ENCODE data around the gene IFNK. TPM values are rescaled to one million over a fixed set of nuclear protein-coding genes. Genes with fewer than 3 reads are reported as not detected.

Gene IFNK
- total RNA-seq (2021; ENCODE audit: unreplicated experiment) (not detected), Bru-seq, nascent RNA (not detected), BruChase-seq, experiment 1, labeled RNA remaining after a 6-hour chase (not detected), BruChase-seq, experiment 2, labeled RNA remaining after a 2-hour chase (not detected)
- not detected in 2 replicates for polyA plus RNA-seq (2012)
- long read RNA-seq = 0 reads

DNA sequence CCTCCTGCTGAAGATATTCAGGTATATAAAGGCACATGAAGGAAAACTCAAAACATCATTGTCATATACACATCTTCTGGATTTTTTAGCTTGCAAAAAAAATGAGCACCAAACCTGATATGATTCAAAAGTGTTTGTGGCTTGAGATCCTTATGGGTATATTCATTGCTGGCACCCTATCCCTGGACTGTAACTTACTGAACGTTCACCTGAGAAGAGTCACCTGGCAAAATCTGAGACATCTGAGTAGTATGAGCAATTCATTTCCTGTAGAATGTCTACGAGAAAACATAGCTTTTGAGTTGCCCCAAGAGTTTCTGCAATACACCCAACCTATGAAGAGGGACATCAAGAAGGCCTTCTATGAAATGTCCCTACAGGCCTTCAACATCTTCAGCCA, at the start of gene IFNK:
Gene IFNK (plus strand): TSS at position 55 of the 400 bp plus-strand sequence. CDS start 47 bp downstream, at position 102.
- Histone ChIP-seq H3K36me3 (ENCODE audit: control insufficient read depth in 1 of 2, insufficient read depth in 2 of 2, low read length in 2 of 2) (no peaks in the 10 kb centered on the region), H3K9me2 (ENCODE audit: insufficient read depth) (no peaks in the 10 kb centered on the region), H4K20me1 (ENCODE audit: insufficient read depth) (no peaks in the 10 kb centered on the region), H3K4me3 (replicated peaks in 1 of 2; ENCODE audit: low read depth in 1 of 2, low read length in 2 of 2) (no peak within 1 kb of the TSS), H3K9ac (ENCODE audit: low read length) (no peak within 1 kb of the TSS), H3K27me3 (ENCODE audit: insufficient read depth, low read length) (no peaks in the 10 kb centered on the region; the same call in 1 of the 2 replicates), H2AFZ (ENCODE audit: low read depth, low read length, poor library complexity, severe bottlenecking) (no peak within 1 kb of the TSS), H3K4me2 (ENCODE audit: low read length) (no peak within 1 kb of the TSS), H3K9me3 (ENCODE audit: control insufficient read depth in 1 of 2, insufficient read depth in 1 of 2, low read depth in 1 of 2, low read length in 2 of 2) (no peaks in the 10 kb centered on the region), H3K4me1 (ENCODE audit: control insufficient read depth in 1 of 2, insufficient read depth in 2 of 2, low read length in 2 of 2) (peaks cover 0 to 11% of the 10 kb centered on the region in 2 experiments; a peak in 1 of 4 replicates), H3K79me2 (ENCODE audit: insufficient read depth, low read length) (no peaks in the 10 kb centered on the region), H3K27ac (ENCODE audit: low read depth, low read length) (no peak within 1 kb of the TSS)
- TF ChIP-seq SP1 (IDR thresholded peaks at IDR 0.05; ENCODE audit: low read depth) = no peak
- TF ChIP-seq ZBTB33 (IDR thresholded peaks at IDR 0.05; ENCODE audit: extremely low read depth, insufficient replicate concordance, low read length) = no peak
- TF ChIP-seq JUND (IDR thresholded peaks at IDR 0.05) = no peak
- TF ChIP-seq YY1 (IDR thresholded peaks at IDR 0.05; ENCODE audit: extremely low read depth, insufficient replicate concordance, low read depth, low read length) = no peak
- ATAC-seq (no peak), DNase-seq (ENCODE audit: low read depth, low spot score) (no peak)
- ChIA-PET CTCF (no interaction called here), RAD21 (ENCODE audit: low non-redundant PET in 1 of 2, low total read pairs in 2 of 2, uncharacterized antibody in 2 of 2, unreplicated experiment in 2 of 2) (no interaction called here), POLR2A (interaction anchor here (0.6 kb wide), 1 partner anchor 120 kb away, joined by 4 read pairs; no protein-coding TSS in a partner anchor)
- no TSS peak for BruUV-seq (replicated peaks)
- intact Hi-C loops (cut with micrococcal nuclease) = no loop called here

- CTCF ChIA-PET = no interaction called here
Measured at GRCh38 chr9:27474305-27474704, 49.8 kb upstream of the IFNK start.

More at GRCh38 chr9:27474305-27474704, 49.8 kb upstream of the IFNK start:
- Histone ChIP-seq H4K20me1 (ENCODE audit: insufficient read depth) (no peaks in the 10 kb centered on the region), H3K4me2 (ENCODE audit: low read length) (no peak overlapping the region), H3K27me3 (ENCODE audit: insufficient read depth, low read length) (no peaks in the 10 kb centered on the region), H3K9me3 (ENCODE audit: control insufficient read depth in 1 of 2, insufficient read depth in 1 of 2, low read depth in 1 of 2, low read length in 2 of 2) (no peaks in the 10 kb centered on the region), H3K4me1 (ENCODE audit: control insufficient read depth in 1 of 2, insufficient read depth in 2 of 2, low read length in 2 of 2) (no peaks in the 10 kb centered on the region), H3K36me3 (ENCODE audit: control insufficient read depth in 1 of 2, insufficient read depth in 2 of 2, low read length in 2 of 2) (no peaks in the 10 kb centered on the region), H3K9me2 (ENCODE audit: insufficient read depth) (no peaks in the 10 kb centered on the region), H3K27ac (ENCODE audit: low read depth, low read length) (no peak overlapping the region), H3K4me3 (replicated peaks in 1 of 2; ENCODE audit: low read depth in 1 of 2, low read length in 2 of 2) (no peak overlapping the region), H3K79me2 (ENCODE audit: insufficient read depth, low read length) (no peaks in the 10 kb centered on the region), H3K9ac (ENCODE audit: low read length) (no peak overlapping the region), H2AFZ (ENCODE audit: low read depth, low read length, poor library complexity, severe bottlenecking) (no peak overlapping the region)
- ATAC-seq (no peak), DNase-seq (ENCODE audit: low read depth, low spot score) (no peak)
- TF ChIP-seq CTCF (IDR thresholded peaks at IDR 0.05 in 2 of 3, conservative IDR thresholded peaks at IDR 0.05 in 1 of 3; ENCODE audit: borderline replicate concordance in 1 of 3, insufficient read depth in 1 of 3, low read depth in 2 of 3, low read length in 2 of 3) (no peak), EZH2 (IDR thresholded peaks at IDR 0.05) (no peak), SP1 (IDR thresholded peaks at IDR 0.05; ENCODE audit: low read depth) (no peak), MAX (IDR thresholded peaks at IDR 0.05) (no peak), ZBTB33 (IDR thresholded peaks at IDR 0.05; ENCODE audit: extremely low read depth, insufficient replicate concordance, low read length) (no peak), TCF7L2 (IDR thresholded peaks at IDR 0.05; ENCODE audit: borderline replicate concordance, extremely low read depth, insufficient read depth, insufficient read length) (no peak), FOSL1 (IDR thresholded peaks at IDR 0.05; ENCODE audit: low read depth) (no peak), POLR2AphosphoS5 (IDR thresholded peaks at IDR 0.05; ENCODE audit: low read depth, low read length) (no peak), CBX3 (IDR thresholded peaks at IDR 0.05; ENCODE audit: low read depth) (no peak), SRF (IDR thresholded peaks at IDR 0.05; ENCODE audit: low read depth) (no peak), ZFX (IDR thresholded peaks at IDR 0.05) (no peak), EGR1 (IDR thresholded peaks at IDR 0.05; ENCODE audit: low read depth) (no peak)
- POLR2A ChIA-PET = no interaction called here
- RAD21 ChIA-PET (ENCODE audit: low non-redundant PET in 1 of 2, low total read pairs in 2 of 2, uncharacterized antibody in 2 of 2, unreplicated experiment in 2 of 2) = no interaction called here
- no TSS peak for BruUV-seq (replicated peaks)
- intact Hi-C loops (cut with micrococcal nuclease) = no loop called here
